GM12873 (cell line): ENCODE results near the gene EGFL7.

ENCODE experiments used
- CTCF ChIP-seq: IDR thresholded peaks from 2 replicates; pipeline ENCODE4 v1.5.1; 2012; ENCODE audit warnings: low read depth, mild to moderate bottlenecking, moderate library complexity, low read length, control low read depth; ENCODE audit not compliant: insufficient read depth; ENCODE audit errors: missing control alignments

EGFL7 gene

GRCh38 chr9:136616948-136617695, 45.6 kb upstream of the EGFL7 start:
- no peak for TF ChIP-seq CTCF

- no peak for TF ChIP-seq CTCF
These were observed 44.8 kb upstream of the EGFL7 start for GRCh38 chr9:136617746-136618579.

- no peak for TF ChIP-seq CTCF
These were observed 43.9 kb upstream of the EGFL7 start for GRCh38 chr9:136618580-136619547.

GRCh38 chr9:136619742-136620440, 42.8 kb upstream of the EGFL7 start:
- TF ChIP-seq CTCF, result no peak

- no peak for TF ChIP-seq CTCF
These were observed 42.2 kb upstream of the EGFL7 start for GRCh38 chr9:136620441-136621018.

- no peak for TF ChIP-seq CTCF
These were observed 41.5 kb upstream of the EGFL7 start for GRCh38 chr9:136621019-136621733.
